ENCODE measurements around the gene IL36B. TPM values are rescaled to one million over a fixed set of nuclear protein-coding genes. Genes with fewer than 3 reads are reported as not detected.
"Not testable (repeated sequence)": the region's sequence is repeated elsewhere in the genome, so short reads cannot be mapped to it uniquely, and the experiment has no call there.

IL36B gene
- total RNA-seq = not detected in 2 replicates

DNA sequence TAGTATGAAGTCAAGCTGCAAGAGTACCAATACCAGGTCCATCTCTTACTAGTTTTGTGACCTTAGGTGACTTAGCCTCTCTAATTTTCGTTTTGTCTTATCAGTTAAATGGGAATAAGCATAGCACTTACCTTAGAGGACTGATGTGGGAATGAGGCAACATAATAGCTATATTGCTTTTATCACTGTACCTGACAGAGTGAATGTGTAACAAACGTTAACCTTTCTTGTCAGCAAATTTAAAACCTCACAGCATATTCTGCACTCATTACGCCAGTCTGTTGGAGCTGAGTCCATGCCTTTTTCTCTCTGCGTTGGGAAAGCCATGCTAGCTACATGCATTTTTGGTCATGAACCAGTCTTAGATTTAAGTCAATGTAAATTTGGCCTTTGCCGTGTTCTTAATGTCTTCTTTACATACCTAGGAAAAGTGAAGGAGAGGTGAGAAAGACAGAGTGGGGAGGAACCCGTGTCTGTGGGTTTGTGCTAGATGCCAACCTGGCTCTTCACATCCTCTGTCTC is at the start of gene IL36B:
Gene IL36B (minus strand): TSS at position 472 of the 522 bp plus-strand sequence.
- no peak within 1 kb of the TSS for H3K4me3 ChIP-seq (ENCODE audit: low read depth, low read length)
- DNase-seq (ENCODE audit: low read depth) = no peak
- TF ChIP-seq, protein P1, sequence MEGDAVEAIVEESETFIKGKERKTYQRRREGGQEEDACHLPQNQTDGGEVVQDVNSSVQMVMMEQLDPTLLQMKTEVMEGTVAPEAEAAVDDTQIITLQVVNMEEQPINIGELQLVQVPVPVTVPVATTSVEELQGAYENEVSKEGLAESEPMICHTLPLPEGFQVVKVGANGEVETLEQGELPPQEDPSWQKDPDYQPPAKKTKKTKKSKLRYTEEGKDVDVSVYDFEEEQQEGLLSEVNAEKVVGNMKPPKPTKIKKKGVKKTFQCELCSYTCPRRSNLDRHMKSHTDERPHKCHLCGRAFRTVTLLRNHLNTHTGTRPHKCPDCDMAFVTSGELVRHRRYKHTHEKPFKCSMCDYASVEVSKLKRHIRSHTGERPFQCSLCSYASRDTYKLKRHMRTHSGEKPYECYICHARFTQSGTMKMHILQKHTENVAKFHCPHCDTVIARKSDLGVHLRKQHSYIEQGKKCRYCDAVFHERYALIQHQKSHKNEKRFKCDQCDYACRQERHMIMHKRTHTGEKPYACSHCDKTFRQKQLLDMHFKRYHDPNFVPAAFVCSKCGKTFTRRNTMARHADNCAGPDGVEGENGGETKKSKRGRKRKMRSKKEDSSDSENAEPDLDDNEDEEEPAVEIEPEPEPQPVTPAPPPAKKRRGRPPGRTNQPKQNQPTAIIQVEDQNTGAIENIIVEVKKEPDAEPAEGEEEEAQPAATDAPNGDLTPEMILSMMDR (conservative IDR thresholded peaks at IDR 0.05; ENCODE audit: low read depth, low read length) = no peak

DNA sequence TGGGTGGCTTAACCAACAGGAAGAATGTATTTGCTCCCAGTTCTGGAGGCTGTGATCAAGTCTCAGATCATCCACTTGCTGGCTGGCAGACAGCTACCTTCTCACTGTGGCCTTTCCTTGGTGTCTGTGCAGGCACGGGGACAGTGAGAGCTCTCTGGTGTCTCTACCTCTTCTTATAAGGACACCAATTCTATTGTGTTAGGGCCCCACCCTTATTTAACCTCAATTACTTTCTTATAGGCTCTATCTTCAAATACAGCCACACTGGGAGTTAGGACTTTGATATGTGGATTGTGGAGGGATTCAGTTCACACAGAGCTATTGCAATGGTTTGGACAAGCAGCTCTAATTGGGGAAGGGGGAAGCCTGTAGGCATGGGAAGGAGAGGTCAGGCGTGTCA is 49.5 kb upstream of the IL36B start:
- TF ChIP-seq, protein P1 (conservative IDR thresholded peaks at IDR 0.05; ENCODE audit: low read depth, low read length) = no peak
- no peak overlapping the region for H3K4me3 ChIP-seq (ENCODE audit: low read depth, low read length)
- DNase-seq (ENCODE audit: low read depth) = no peak

DNA sequence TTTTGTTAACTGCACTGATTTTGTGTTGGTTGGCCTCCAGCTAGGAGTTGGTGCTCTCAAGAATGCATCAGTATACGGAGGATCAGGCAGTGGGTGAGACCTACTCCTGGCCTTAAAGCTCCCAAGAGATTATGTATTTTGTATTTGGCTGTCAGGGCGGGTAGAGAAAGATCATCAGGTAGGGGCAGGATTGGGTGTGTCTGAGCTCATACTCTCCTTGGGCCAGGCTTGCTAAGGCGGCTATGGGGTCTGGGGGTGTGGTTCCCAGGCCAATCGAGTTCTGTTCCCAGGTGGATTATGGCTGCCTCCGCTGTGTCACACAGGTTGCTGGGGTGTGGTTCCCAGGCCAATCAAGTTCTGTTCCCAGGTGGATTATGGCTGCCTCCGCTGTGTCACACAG is 45.9 kb upstream of the IL36B start:
- TF ChIP-seq, protein P1 (conservative IDR thresholded peaks at IDR 0.05; ENCODE audit: low read depth, low read length) = no peak

DNA sequence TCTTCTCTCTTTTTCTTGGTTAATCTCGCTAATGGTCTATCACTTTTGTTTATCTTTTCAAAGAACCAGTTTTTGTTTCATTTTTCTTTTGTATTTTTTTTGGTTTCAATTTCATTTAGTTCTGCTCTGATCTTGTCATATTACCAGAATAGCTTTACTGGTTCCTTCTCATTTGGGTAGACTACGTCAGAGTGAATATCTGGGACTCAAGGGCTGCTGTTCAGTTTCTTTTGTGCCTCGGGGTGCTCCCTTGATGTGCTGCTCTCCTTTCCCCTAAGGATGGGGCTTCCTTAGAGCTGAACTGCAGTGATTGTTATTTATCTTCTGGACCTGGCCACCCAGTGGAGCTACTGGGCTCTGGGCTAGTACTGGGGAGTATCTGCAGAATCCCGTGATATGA is 45.4 kb upstream of the IL36B start:
- TF ChIP-seq, protein P1 (conservative IDR thresholded peaks at IDR 0.05; ENCODE audit: low read depth, low read length) = no peak
- DNase-seq (ENCODE audit: low read depth) = no peak
- no peak overlapping the region for H3K4me3 ChIP-seq (ENCODE audit: low read depth, low read length)

More for the DNA sequence above, 45.9 kb upstream of the IL36B start:
- DNase-seq (ENCODE audit: low read depth) = no peak
- no peak overlapping the region for H3K4me3 ChIP-seq (ENCODE audit: low read depth, low read length)

DNA sequence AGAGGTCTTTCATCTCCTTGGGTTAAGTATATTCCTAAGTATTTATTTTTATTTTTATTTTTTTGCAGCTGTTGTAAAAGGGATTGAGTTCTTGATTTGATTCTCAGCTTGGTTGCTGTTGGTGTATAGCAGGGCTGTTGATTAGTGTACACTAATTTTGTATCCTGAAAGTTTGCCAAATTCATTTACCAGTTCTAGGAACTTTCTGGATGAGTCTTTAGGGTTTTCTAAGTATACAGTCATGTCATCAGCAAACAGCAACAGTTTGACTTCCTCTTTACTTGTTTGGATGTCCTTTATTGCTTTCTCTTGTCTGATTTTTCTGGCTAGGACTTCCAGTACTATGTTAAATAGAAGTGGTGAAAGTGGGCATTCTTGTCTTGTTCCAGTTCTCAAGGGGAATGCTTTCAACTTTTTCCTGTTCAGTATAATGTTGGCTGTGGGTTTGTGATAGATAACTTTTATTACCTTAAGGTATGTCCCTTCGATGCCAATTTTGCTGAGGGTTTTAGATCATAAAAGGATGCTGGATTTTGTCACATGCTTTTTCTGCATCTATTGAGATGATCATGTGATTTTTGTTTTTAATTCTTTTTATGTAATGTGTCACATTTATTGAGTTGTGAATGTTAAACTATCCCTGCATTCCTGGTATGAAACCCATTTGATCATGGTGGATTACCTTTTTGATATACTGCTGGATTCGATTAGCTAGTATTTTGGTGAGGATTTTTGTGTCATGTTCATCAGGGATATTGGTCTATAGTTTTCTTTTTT is 44.4 kb upstream of the IL36B start:
- DNase-seq (ENCODE audit: low read depth); H3K4me3 ChIP-seq (ENCODE audit: low read depth, low read length): not testable (repeated sequence)

DNA sequence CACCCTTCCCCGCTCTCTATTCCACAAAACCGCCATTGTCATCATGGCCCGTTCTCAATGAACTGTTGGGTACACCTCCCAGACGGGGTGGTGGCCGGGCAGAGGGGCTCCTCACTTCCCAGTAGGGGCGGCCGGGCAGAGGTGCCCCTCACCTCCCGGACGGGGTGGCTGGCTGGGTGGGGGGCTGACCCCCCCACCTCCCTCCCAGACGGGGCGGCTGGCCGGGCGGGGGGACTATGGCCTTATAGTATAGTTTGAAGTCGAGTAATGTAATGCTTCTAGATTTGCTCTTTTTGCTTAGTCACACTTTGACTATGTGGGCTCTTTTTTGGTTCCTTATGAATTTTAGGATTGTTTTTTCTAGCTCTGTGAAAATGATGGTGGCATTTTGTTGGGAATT is 43.6 kb upstream of the IL36B start:
- H3K4me3 ChIP-seq (ENCODE audit: low read depth, low read length); DNase-seq (ENCODE audit: low read depth): not testable (repeated sequence)

DNA sequence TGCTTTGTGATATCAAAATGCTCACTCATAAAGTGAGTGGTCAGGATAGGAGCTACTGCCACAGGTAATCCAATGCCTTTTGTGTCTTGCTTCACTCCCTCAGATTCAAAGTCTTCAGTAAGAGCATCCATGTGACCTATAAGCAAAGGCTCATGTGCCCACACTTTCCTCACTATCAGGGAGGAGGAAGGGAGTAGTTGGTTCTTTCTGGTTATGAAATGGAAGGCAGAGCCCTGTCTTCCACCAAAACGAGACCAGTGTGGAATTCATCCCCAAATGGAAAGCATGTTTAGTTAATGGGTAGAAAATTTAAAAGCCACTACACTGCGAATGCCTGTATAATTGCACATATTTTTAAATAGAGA is 40.9 kb upstream of the IL36B start:
- no peak overlapping the region for H3K4me3 ChIP-seq (ENCODE audit: low read depth, low read length)
- TF ChIP-seq, protein P1 (conservative IDR thresholded peaks at IDR 0.05; ENCODE audit: low read depth, low read length) = no peak
- no peak for DNase-seq (ENCODE audit: low read depth)
